Esophagus squamous epithelium (tissue), 5 donors: ENCODE data around the gene FCSK. TPM values are rescaled to one million over a fixed set of nuclear protein-coding genes. Genes with fewer than 3 reads are reported as not detected.

Experiments used
- DNase-seq: peaks from one replicate; lab custom pipeline; 2025; lab: John Stamatoyannopoulos, UW
- H3K27ac ChIP-seq, 4 donors: fragments of 200-600 bp; sonication (generic); one replicate each; pipeline ENCODE4 v1.5.1; 2016 to 2019; ENCODE audit warnings: mild to moderate bottlenecking in 1 of 4
- H3K27me3 ChIP-seq, 4 donors: fragments of 200-600 bp; sonication (generic); 1 replicate in 3 of 4; 2 replicates in 1 of 4; pipeline versions ENCODE4 v1.5.1 to v1.6.0; 2017 to 2021; ENCODE audit warnings: antibody characterized with exemption in 1 of 4
- H3K36me3 ChIP-seq, 3 donors: fragments of 200-600 bp; sonication (generic); one replicate each; pipeline ENCODE4 v1.5.1; 2016 to 2019
- H3K4me1 ChIP-seq, 3 donors: fragments of 200-600 bp; sonication (generic); one replicate each; pipeline ENCODE4 v1.5.1; 2017 to 2019
- H3K4me3 ChIP-seq, 4 donors: fragments of 200-600 bp; sonication (generic); 1 replicate in 3 of 4; 2 replicates in 1 of 4; pipeline ENCODE4 v1.5.1; 2016 to 2019; ENCODE audit warnings: mild to moderate bottlenecking in 2 of 4, moderate library complexity in 1 of 4
- H3K9me3 ChIP-seq, 3 donors: fragments of 200-600 bp; sonication (generic); one replicate each; pipeline ENCODE4 v1.5.1; 2016 to 2019
- CTCF ChIP-seq, 6 experiments: fragments of 450-650 bp in 4 of 6; fragments of 200-600 bp in 2 of 6; sonication (generic) in 2 of 6; IDR thresholded peaks; one replicate each; pipeline ENCODE4 v1.5.1; 2016 to 2019; ENCODE audit warnings: antibody characterized with exemption in 6 of 6, mild to moderate bottlenecking in 4 of 6, moderate library complexity in 4 of 6
- POLR2A ChIP-seq, 4 donors: fragments of 450-650 bp; IDR thresholded peaks; one replicate each; pipeline ENCODE4 v1.6.1; 2017; ENCODE audit warnings: antibody characterized with exemption in 4 of 4, mild to moderate bottlenecking in 4 of 4, moderate library complexity in 3 of 4
- WGBS, 2 donors: methylation state at CpG; one replicate each; pipeline ENCODE4 v1.1.5; 2018; 5-methylcytosine and 5-hydroxymethylcytosine counted together
- intact Hi-C: fragments of 100-400 bp; cut with DNase I; formaldehyde crosslinking; loops from one replicate; pipeline ENCODE4 v1.15.0; 2022
- total RNA-seq, 4 donors: library from RNA; depleted of rRNA; stranded (reverse); fragments of >200 nt; gene quantifications; one replicate each; pipeline ENCODE4 v1.1.0, GENCODE V29; 2016
- donor health status: DM: yes; HTN: yes; CAD: no.

The FCSK gene
- total RNA-seq, 4 donors from 2014 or later = 10.2 to 13.0 (median 11.0) TPM

GRCh38 chr16:70460737-70461261 lies 6.4 kb downstream of the FCSK start:
- 67% methylated on average over 2 of the region's 8 CpGs; no CpG with 5 or more reads in 1 of the 2 donors for WGBS, 2 donors
- no peak overlapping the region for H3K27ac ChIP-seq
- peaks cover 0 to 12% (median 2%) of the 10 kb centered on the region in 3 donors for H3K4me1 ChIP-seq
- no peaks in the 10 kb centered on the region for H3K9me3 ChIP-seq
- H3K27me3 ChIP-seq = no peaks in the 10 kb centered on the region
- H3K36me3 ChIP-seq = peaks cover 0 to 29% (median 9%) of the 10 kb centered on the region in 3 donors
- intact Hi-C loops = no loop called here
- H3K4me3 ChIP-seq = no peak overlapping the region
- DNase-seq = no peak
- TF ChIP-seq CTCF (IDR thresholded peaks at IDR 0.05) (no peak), POLR2A (IDR thresholded peaks at IDR 0.05) (no peak)

- WGBS, 2 donors = 87 to 100% methylated on average over 1 to 2 of the region's 2 CpGs
- DNase-seq = no peak
- Histone ChIP-seq H3K27ac (no peak overlapping the region), H3K4me1 (peaks cover 0 to 9% (median 0%) of the 10 kb centered on the region in 3 donors), H3K27me3 (no peaks in the 10 kb centered on the region), H3K9me3 (no peaks in the 10 kb centered on the region), H3K36me3 (peaks cover 0 to 51% (median 14%) of the 10 kb centered on the region in 3 donors), H3K4me3 (no peak overlapping the region)
- TF ChIP-seq POLR2A (IDR thresholded peaks at IDR 0.05) (no peak), CTCF (IDR thresholded peaks at IDR 0.05) (no peak)
- intact Hi-C loops = no loop called here
These were observed 8.8 kb downstream of the FCSK start for GRCh38 chr16:70463235-70463634.

- Histone ChIP-seq H3K36me3 (peaks cover 0 to 75% (median 14%) of the 10 kb centered on the region in 3 donors), H3K4me1 (peaks cover 0 to 5% (median 0%) of the 10 kb centered on the region in 3 donors), H3K9me3 (no peaks in the 10 kb centered on the region), H3K27me3 (no peaks in the 10 kb centered on the region), H3K4me3 (no peak overlapping the region), H3K27ac (no peak overlapping the region)
- intact Hi-C loops = no loop called here
- no peak for TF ChIP-seq CTCF (IDR thresholded peaks at IDR 0.05)
- no peak for TF ChIP-seq POLR2A (IDR thresholded peaks at IDR 0.05)
- WGBS, 2 donors = 84 to 87% methylated on average over 6 to 10 of the region's 13 CpGs
- no peak for DNase-seq
These were observed 11.8 kb downstream of the FCSK start for GRCh38 chr16:70465999-70466804.

GRCh38 chr16:70466805-70467076 lies 12.3 kb downstream of the FCSK start:
- Histone ChIP-seq H3K27ac (no peak overlapping the region), H3K4me1 (peaks cover 0 to under 1% (median 0%) of the 10 kb centered on the region in 3 donors), H3K4me3 (no peak overlapping the region), H3K36me3 (peaks cover 0 to 79% (median 14%) of the 10 kb centered on the region in 3 donors), H3K9me3 (no peaks in the 10 kb centered on the region), H3K27me3 (no peaks in the 10 kb centered on the region)
- DNase-seq = no peak
- no peak for TF ChIP-seq CTCF (IDR thresholded peaks at IDR 0.05)
- no peak for TF ChIP-seq POLR2A (IDR thresholded peaks at IDR 0.05)
- 76% methylated on average over 5 of the region's 7 CpGs; no CpG with 5 or more reads in 1 of the 2 donors for WGBS, 2 donors
- intact Hi-C loops = no loop called here

GRCh38 chr16:70467113-70467512 lies 12.7 kb downstream of the FCSK start:
- H3K27ac ChIP-seq = no peak overlapping the region
- no peak overlapping the region for H3K4me3 ChIP-seq
- no peaks in the 10 kb centered on the region for H3K9me3 ChIP-seq
- H3K4me1 ChIP-seq = no peaks in the 10 kb centered on the region
- 40% methylated on average over 1 of the region's 11 CpGs; no CpG with 5 or more reads in 1 of the 2 donors for WGBS, 2 donors
- DNase-seq = no peak
- no peak for TF ChIP-seq POLR2A (IDR thresholded peaks at IDR 0.05)
- no peak for TF ChIP-seq CTCF (IDR thresholded peaks at IDR 0.05)
- no peaks in the 10 kb centered on the region for H3K27me3 ChIP-seq
- intact Hi-C loops = no loop called here
- H3K36me3 ChIP-seq = peaks cover 0 to 79% (median 14%) of the 10 kb centered on the region in 3 donors
